Trophoblast cell (in vitro differentiated cells and primary cell): ENCODE measurements around the gene TAS2R40.
A peak's percentile ranks its signal among the peaks of the same experiment; 100 is the strongest.

Experiments used
- DNase-seq, 2 donors: peaks; one replicate each; pipeline ENCODE4 v3.0.0-alpha.2; 2016
- H2AFZ ChIP-seq: 2 replicates; pipeline ENCODE4 v1.6.1; 2013; ENCODE audit warnings: low read length, moderate library complexity, mild to moderate bottlenecking; ENCODE audit not compliant: insufficient read depth, poor library complexity
- H2AK5ac ChIP-seq: 2 replicates; pipeline ENCODE4 v1.6.1; 2013; ENCODE audit warnings: mild to moderate bottlenecking, low read length
- H2BK120ac ChIP-seq: 2 replicates; pipeline ENCODE4 v1.6.1; 2013; ENCODE audit warnings: low read length, mild to moderate bottlenecking, moderate library complexity; ENCODE audit not compliant: insufficient read depth, poor library complexity
- H2BK12ac ChIP-seq: 2 replicates; pipeline ENCODE4 v1.6.1; 2013; ENCODE audit warnings: mild to moderate bottlenecking, low read length, moderate library complexity
- H2BK5ac ChIP-seq: 2 replicates; pipeline ENCODE4 v1.6.1; 2013; ENCODE audit warnings: low read length, low read depth, moderate library complexity, mild to moderate bottlenecking; ENCODE audit not compliant: poor library complexity
- H3K14ac ChIP-seq: 2 replicates; pipeline ENCODE4 v1.6.1; 2013; ENCODE audit warnings: mild to moderate bottlenecking, low read length
- H3K18ac ChIP-seq: 2 replicates; pipeline ENCODE4 v1.6.1; 2013; ENCODE audit warnings: mild to moderate bottlenecking, low read length
- H3K23ac ChIP-seq: 2 replicates; pipeline ENCODE4 v1.6.1; 2013; ENCODE audit warnings: low read length
- H3K27ac ChIP-seq: 2 replicates; pipeline ENCODE4 v1.5.1; 2013; ENCODE audit warnings: low read depth, mild to moderate bottlenecking, inconsistent platforms, low read length, moderate library complexity
- H3K27me3 ChIP-seq: 2 replicates; pipeline ENCODE4 v1.6.1; 2013; ENCODE audit warnings: inconsistent platforms, mild to moderate bottlenecking, low read length, moderate library complexity; ENCODE audit not compliant: insufficient read depth
- H3K36me3 ChIP-seq, 2 experiments: 1 replicate in 1 of 2; 2 replicates in 1 of 2; pipeline ENCODE4 v1.6.1; 2013; ENCODE audit warnings: low read length in 2 of 2, mild to moderate bottlenecking in 2 of 2, moderate library complexity in 1 of 2; ENCODE audit not compliant: insufficient read depth in 2 of 2, control insufficient read depth in 1 of 2
- H3K4ac ChIP-seq: 2 replicates; pipeline ENCODE4 v1.6.1; 2013; ENCODE audit warnings: low read depth, mild to moderate bottlenecking, low read length, moderate library complexity
- H3K4me1 ChIP-seq, 2 experiments: 1 replicate in 1 of 2; 2 replicates in 1 of 2; pipeline ENCODE4 v1.6.1; 2013; ENCODE audit warnings: low read length in 2 of 2, mild to moderate bottlenecking in 2 of 2, moderate library complexity in 1 of 2; ENCODE audit not compliant: insufficient read depth in 2 of 2, control insufficient read depth in 1 of 2
- H3K4me2 ChIP-seq: 2 replicates; pipeline ENCODE4 v1.6.1; 2013; ENCODE audit warnings: inconsistent platforms, mild to moderate bottlenecking, low read length, moderate library complexity
- H3K4me3 ChIP-seq: 2 replicates; pipeline ENCODE4 v1.5.1; 2013; ENCODE audit warnings: mild to moderate bottlenecking, low read depth, low read length, inconsistent platforms
- H3K79me1 ChIP-seq: one replicate; pipeline ENCODE4 v1.6.1; 2013; ENCODE audit warnings: low read length
- H3K79me2 ChIP-seq: 2 replicates; pipeline ENCODE4 v1.6.1; 2013; ENCODE audit warnings: low read length, mild to moderate bottlenecking; ENCODE audit not compliant: control insufficient read depth, insufficient read depth, poor library complexity
- H3K9ac ChIP-seq: 2 replicates; pipeline ENCODE4 v1.6.1; 2013; ENCODE audit warnings: mild to moderate bottlenecking, low read length
- H3K9me3 ChIP-seq: 2 replicates; pipeline ENCODE4 v1.6.1; 2013; ENCODE audit warnings: low read depth, mild to moderate bottlenecking, control low read depth, inconsistent platforms, low read length; ENCODE audit not compliant: insufficient read depth
- H4K12ac ChIP-seq: 2 replicates; pipeline ENCODE4 v1.6.1; 2013; ENCODE audit warnings: low read depth, mild to moderate bottlenecking, low read length, moderate library complexity
- H4K8ac ChIP-seq: 2 replicates; pipeline ENCODE4 v1.6.1; 2013; ENCODE audit warnings: low read depth, mild to moderate bottlenecking, low read length, moderate library complexity
- H4K91ac ChIP-seq: one replicate; pipeline ENCODE4 v1.6.1; 2013; ENCODE audit warnings: low read depth, mild to moderate bottlenecking, low read length, moderate library complexity
- WGBS: extraction: QIAGEN DNeasy Blood & Tissue Kit; methylation state at CpG from one replicate; pipeline ENCODE4 v1.1.7; 2013; ENCODE audit warnings: missing lambda C conversion rate; ENCODE audit not compliant: insufficient read length, insufficient coverage; ENCODE audit errors: extremely low coverage; 5-methylcytosine and 5-hydroxymethylcytosine counted together

The TAS2R40 gene

GRCh38 chr7:143243111-143243510, 21.3 kb downstream of the TAS2R40 start:
- no peak for DNase-seq
- no peak overlapping the region for H3K18ac ChIP-seq
- no peak overlapping the region for H4K8ac ChIP-seq
- no peak overlapping the region for H2AK5ac ChIP-seq
- no peak overlapping the region for H3K14ac ChIP-seq
- no peaks in the 10 kb centered on the region for H3K9me3 ChIP-seq
- H3K79me1 ChIP-seq, result peaks cover 5% of the 10 kb centered on the region
- no peak overlapping the region for H3K4me2 ChIP-seq
- no peaks in the 10 kb centered on the region for H3K79me2 ChIP-seq
- H3K9ac ChIP-seq, result no peak overlapping the region
- no peak overlapping the region for H2BK5ac ChIP-seq
- H4K12ac ChIP-seq, result no peak overlapping the region
- WGBS, result no CpG with 5 or more reads among the region's 7 CpGs
- no peak overlapping the region for H3K4me3 ChIP-seq
- H3K27me3 ChIP-seq, result no peaks in the 10 kb centered on the region
- no peak overlapping the region for H3K23ac ChIP-seq
- H2BK12ac ChIP-seq, result no peak overlapping the region
- H4K91ac ChIP-seq, result no peak overlapping the region
- H3K36me3 ChIP-seq, result no peaks in the 10 kb centered on the region
- no peak overlapping the region for H3K27ac ChIP-seq
- no peak overlapping the region for H2BK120ac ChIP-seq
- no peak overlapping the region for H3K4ac ChIP-seq
- no peak overlapping the region for H2AFZ ChIP-seq
- H3K4me1 ChIP-seq, result peaks cover 2 to 3% of the 10 kb centered on the region in 2 experiments

DNA sequence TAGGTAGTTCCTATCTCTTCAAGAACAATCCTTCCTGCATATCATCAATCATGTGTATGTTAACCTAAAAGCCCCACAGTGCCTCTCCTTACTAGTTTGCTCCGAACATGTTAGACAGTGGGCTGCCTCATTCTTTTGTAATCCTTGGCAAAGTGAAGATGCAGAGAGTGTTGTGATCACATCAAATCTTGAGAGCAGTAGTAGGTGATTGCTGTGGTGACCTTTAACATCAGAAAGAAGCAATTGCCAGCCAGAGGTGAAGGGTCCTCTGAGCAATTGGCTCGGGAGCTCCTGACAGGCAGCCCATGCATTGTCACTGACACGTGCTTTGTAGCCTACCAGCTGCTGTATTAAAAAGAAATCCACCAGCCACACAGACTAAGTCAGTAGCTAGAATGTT, 21.8 kb downstream of the TAS2R40 start:
- no peak overlapping the region for H4K91ac ChIP-seq
- no peak for DNase-seq
- H3K9me3 ChIP-seq, result no peaks in the 10 kb centered on the region
- no peak overlapping the region for H2BK5ac ChIP-seq
- peaks cover 5% of the 10 kb centered on the region for H3K79me1 ChIP-seq
- H2BK12ac ChIP-seq, result peak overlapping the region; percentile 95
- H3K4me3 ChIP-seq, result no peak overlapping the region
- no peak overlapping the region for H3K9ac ChIP-seq
- no peak overlapping the region for H4K8ac ChIP-seq
- no peaks in the 10 kb centered on the region for H3K36me3 ChIP-seq
- H3K79me2 ChIP-seq, result no peaks in the 10 kb centered on the region
- H2BK120ac ChIP-seq, result no peak overlapping the region
- no peak overlapping the region for H3K23ac ChIP-seq
- no peak overlapping the region for H3K18ac ChIP-seq
- H3K14ac ChIP-seq, result no peak overlapping the region
- no peak overlapping the region for H2AK5ac ChIP-seq
- H3K4me1 ChIP-seq, result peaks cover 2 to 3% of the 10 kb centered on the region in 2 experiments
- H3K27me3 ChIP-seq, result no peaks in the 10 kb centered on the region
- H2AFZ ChIP-seq, result peak overlapping the region; percentile 60
- H3K4ac ChIP-seq, result no peak overlapping the region
- no peak overlapping the region for H3K27ac ChIP-seq
- no CpG with 5 or more reads among the region's 3 CpGs for WGBS
- no peak overlapping the region for H4K12ac ChIP-seq
- H3K4me2 ChIP-seq, result no peak overlapping the region

DNA sequence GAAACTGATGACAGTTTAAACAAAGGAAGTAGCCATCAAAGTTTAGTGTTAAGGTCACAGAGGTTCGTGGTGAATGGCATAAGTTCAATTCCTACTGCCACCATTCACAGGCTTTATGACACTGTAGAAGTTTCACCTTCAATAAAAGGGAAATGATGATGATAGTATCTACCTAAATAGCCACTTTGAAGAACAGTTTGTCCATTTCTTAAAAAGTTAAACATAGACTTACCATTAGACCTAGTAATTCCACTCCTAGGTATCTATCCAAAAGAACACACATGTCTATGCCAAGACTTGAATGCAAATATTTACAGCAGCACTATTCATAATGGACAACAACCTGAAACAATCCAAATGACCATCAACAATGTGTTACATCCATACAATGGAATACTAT, 22.5 kb downstream of the TAS2R40 start:
- no peak overlapping the region for H2BK120ac ChIP-seq
- H3K79me2 ChIP-seq, result no peaks in the 10 kb centered on the region
- no peak overlapping the region for H3K14ac ChIP-seq
- H3K4me3 ChIP-seq, result no peak overlapping the region
- H3K23ac ChIP-seq, result no peak overlapping the region
- no peak overlapping the region for H4K8ac ChIP-seq
- no peak overlapping the region for H3K4me2 ChIP-seq
- peaks cover 2 to 5% of the 10 kb centered on the region in 2 experiments for H3K4me1 ChIP-seq
- H2BK12ac ChIP-seq, result no peak overlapping the region
- no peak overlapping the region for H4K91ac ChIP-seq
- DNase-seq, result no peak
- no peak overlapping the region for H3K4ac ChIP-seq
- H3K27me3 ChIP-seq, result no peaks in the 10 kb centered on the region
- no peak overlapping the region for H2AFZ ChIP-seq
- no peak overlapping the region for H4K12ac ChIP-seq
- WGBS, result no CpG with 5 or more reads among the region's 1 CpG
- H3K79me1 ChIP-seq, result peaks cover 5% of the 10 kb centered on the region
- H2BK5ac ChIP-seq, result no peak overlapping the region
- H3K36me3 ChIP-seq, result no peaks in the 10 kb centered on the region
- no peak overlapping the region for H3K9ac ChIP-seq
- H3K9me3 ChIP-seq, result no peaks in the 10 kb centered on the region
- H2AK5ac ChIP-seq, result no peak overlapping the region
- no peak overlapping the region for H3K27ac ChIP-seq
- H3K18ac ChIP-seq, result no peak overlapping the region

- H3K79me1 ChIP-seq, result peaks cover 7% of the 10 kb centered on the region
- H3K79me2 ChIP-seq, result no peaks in the 10 kb centered on the region
- H3K27me3 ChIP-seq, result no peaks in the 10 kb centered on the region
- no peak overlapping the region for H2BK5ac ChIP-seq
- no peak overlapping the region for H2BK120ac ChIP-seq
- H3K14ac ChIP-seq, result no peak overlapping the region
- WGBS, result no CpG with 5 or more reads among the region's 3 CpGs
- H3K36me3 ChIP-seq, result no peaks in the 10 kb centered on the region
- no peak overlapping the region for H3K23ac ChIP-seq
- no peak overlapping the region for H3K4me2 ChIP-seq
- H4K12ac ChIP-seq, result no peak overlapping the region
- H3K4me1 ChIP-seq, result peaks cover 4 to 8% of the 10 kb centered on the region in 2 experiments
- H3K18ac ChIP-seq, result no peak overlapping the region
- H3K27ac ChIP-seq, result no peak overlapping the region
- no peak overlapping the region for H3K9ac ChIP-seq
- no peak overlapping the region for H2AFZ ChIP-seq
- no peaks in the 10 kb centered on the region for H3K9me3 ChIP-seq
- H2BK12ac ChIP-seq, result no peak overlapping the region
- no peak for DNase-seq
- H4K8ac ChIP-seq, result no peak overlapping the region
- no peak overlapping the region for H3K4ac ChIP-seq
- H3K4me3 ChIP-seq, result no peak overlapping the region
- H4K91ac ChIP-seq, result no peak overlapping the region
- H2AK5ac ChIP-seq, result no peak overlapping the region
Measured at GRCh38 chr7:143245123-143245522, 23.3 kb downstream of the TAS2R40 start.
